Immature natural killer cell (primary cell): ENCODE results near the gene OGDH. TPM values are rescaled to one million over a fixed set of nuclear protein-coding genes. Genes with fewer than 3 reads are reported as not detected.
"Not testable (repeated sequence)": the region's sequence is repeated elsewhere in the genome, so short reads cannot be mapped to it uniquely, and the experiment has no call there.

Experiments used
- DNase-seq, 3 donors: peaks; one replicate each; pipeline ENCODE4 v3.0.0; 2022; ENCODE audit warnings: mixed read lengths in 1 of 3
- H3K27ac Mint-ChIP-seq, 6 donors: one replicate each; pipeline ENCODE4 v1.8.0; 2020; ENCODE audit warnings: mixed read lengths in 6 of 6, mild to moderate bottlenecking in 5 of 6, inconsistent platforms in 4 of 6, moderate library complexity in 3 of 6
- H3K27me3 Mint-ChIP-seq, 3 donors: one replicate each; pipeline ENCODE4 v1.8.0; 2020 to 2021; ENCODE audit warnings: low read depth in 3 of 3, mild to moderate bottlenecking in 3 of 3, mixed read lengths in 3 of 3, moderate library complexity in 3 of 3, inconsistent platforms in 1 of 3
- H3K36me3 Mint-ChIP-seq, 3 donors: one replicate each; pipeline ENCODE4 v1.8.0; 2020; ENCODE audit warnings: mixed read lengths in 3 of 3, inconsistent platforms in 2 of 3, mild to moderate bottlenecking in 2 of 3
- H3K4me1 Mint-ChIP-seq, 2 donors: one replicate each; pipeline ENCODE4 v1.8.0; 2020; ENCODE audit warnings: inconsistent platforms in 2 of 2, mild to moderate bottlenecking in 2 of 2, mixed read lengths in 2 of 2, moderate library complexity in 1 of 2
- H3K4me3 Mint-ChIP-seq, 5 donors: one replicate each; pipeline ENCODE4 v1.8.0; 2020; ENCODE audit warnings: mild to moderate bottlenecking in 5 of 5, mixed read lengths in 5 of 5, inconsistent platforms in 3 of 5, moderate library complexity in 3 of 5
- H3K9me3 Mint-ChIP-seq, 6 donors: one replicate each; pipeline ENCODE4 v1.8.0; 2020; ENCODE audit warnings: mild to moderate bottlenecking in 6 of 6, mixed read lengths in 6 of 6, inconsistent platforms in 4 of 6, moderate library complexity in 3 of 6
- polyA plus RNA-seq, 3 donors: library from polyadenylated mRNA; unstranded; fragments of 300-500 nt; fragmentation: Illumina TruSeq; gene quantifications; one replicate each; pipeline ENCODE4 v1.2.3, GENCODE V29; 2021

OGDH gene
- polyA plus RNA-seq, 3 donors from 2014 or later: 24.3 to 44.4 (median 32.8) TPM

DNA sequence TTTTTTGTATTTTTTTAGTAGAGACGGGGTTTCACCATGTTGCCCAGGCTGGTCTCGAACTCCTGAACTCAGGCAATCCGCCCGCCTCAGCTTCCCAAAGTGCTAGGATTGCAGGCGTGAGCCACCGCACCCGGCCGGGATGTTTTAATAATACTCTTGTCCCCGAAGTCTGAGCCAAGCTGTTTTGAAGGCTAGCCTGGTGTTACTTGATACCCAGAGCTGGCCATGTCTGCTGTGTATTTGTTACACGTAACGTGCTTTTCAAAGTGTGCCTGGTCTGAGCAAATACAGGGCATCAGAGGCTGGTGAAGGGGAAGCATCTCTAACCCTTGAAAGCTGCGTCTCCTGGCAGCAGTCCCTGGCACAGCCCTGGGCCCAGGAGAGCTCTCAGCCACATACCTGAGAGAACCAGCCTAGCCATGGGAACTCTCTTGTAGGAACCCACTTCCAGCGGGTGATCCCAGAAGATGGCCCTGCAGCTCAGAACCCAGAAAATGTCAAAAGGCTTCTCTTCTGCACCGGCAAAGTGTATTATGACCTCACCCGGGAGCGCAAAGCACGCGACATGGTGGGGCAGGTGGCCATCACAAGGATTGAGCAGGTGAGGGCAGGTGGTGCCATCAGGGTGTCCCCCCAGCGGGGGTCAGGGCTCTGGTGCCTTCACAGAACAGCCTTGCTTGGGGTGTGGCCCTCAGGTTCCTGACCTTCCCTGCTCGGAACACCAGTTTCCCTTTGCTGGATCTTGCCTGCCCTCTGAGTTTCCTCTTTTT, 100.5 kb downstream of the OGDH start:
- peaks cover 3 to 6% of the 10 kb centered on the region in 2 donors for H3K4me1 Mint-ChIP-seq
- no peak overlapping the region for H3K4me3 Mint-ChIP-seq
- peaks cover 0 to 1% (median 0%) of the 10 kb centered on the region in 3 donors for H3K27me3 Mint-ChIP-seq
- H3K36me3 Mint-ChIP-seq: peaks cover 3 to 29% (median 18%) of the 10 kb centered on the region in 3 donors
- no peak for DNase-seq
- H3K9me3 Mint-ChIP-seq: no peaks in the 10 kb centered on the region
- H3K27ac Mint-ChIP-seq: no peak overlapping the region

DNA sequence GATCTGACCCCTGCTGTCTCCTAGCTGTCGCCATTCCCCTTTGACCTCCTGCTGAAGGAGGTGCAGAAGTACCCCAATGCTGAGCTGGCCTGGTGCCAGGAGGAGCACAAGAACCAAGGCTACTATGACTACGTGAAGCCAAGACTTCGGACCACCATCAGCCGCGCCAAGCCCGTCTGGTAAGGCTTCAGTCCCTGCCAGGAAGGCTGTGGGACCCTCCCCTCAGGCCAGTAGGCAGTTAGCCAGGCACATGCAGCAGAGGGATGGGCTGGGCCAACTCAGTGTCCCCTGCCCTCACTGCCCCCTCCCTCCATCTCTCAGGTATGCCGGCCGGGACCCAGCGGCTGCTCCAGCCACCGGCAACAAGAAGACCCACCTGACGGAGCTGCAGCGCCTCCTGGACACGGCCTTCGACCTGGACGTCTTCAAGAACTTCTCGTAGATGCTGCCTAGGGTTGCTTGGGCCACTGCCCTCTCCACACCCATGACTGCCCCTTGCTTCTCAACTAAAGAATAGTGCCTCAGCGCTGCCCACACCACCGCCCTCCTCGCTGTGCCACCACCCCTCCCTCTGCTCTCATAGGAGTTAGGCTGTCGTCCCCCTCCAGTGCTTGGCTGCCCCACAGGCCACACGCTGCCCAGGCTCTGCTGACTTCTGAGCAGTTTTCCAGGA, 101.3 kb downstream of the OGDH start:
- DNase-seq: no peak
- no peak overlapping the region for H3K27ac Mint-ChIP-seq
- H3K4me1 Mint-ChIP-seq: peaks cover 7 to 10% of the 10 kb centered on the region in 2 donors
- peaks cover 3 to 29% (median 18%) of the 10 kb centered on the region in 3 donors for H3K36me3 Mint-ChIP-seq
- peaks cover 0 to 3% (median 0%) of the 10 kb centered on the region in 3 donors for H3K27me3 Mint-ChIP-seq
- H3K9me3 Mint-ChIP-seq: no peaks in the 10 kb centered on the region
- H3K4me3 Mint-ChIP-seq: no peak overlapping the region

DNA sequence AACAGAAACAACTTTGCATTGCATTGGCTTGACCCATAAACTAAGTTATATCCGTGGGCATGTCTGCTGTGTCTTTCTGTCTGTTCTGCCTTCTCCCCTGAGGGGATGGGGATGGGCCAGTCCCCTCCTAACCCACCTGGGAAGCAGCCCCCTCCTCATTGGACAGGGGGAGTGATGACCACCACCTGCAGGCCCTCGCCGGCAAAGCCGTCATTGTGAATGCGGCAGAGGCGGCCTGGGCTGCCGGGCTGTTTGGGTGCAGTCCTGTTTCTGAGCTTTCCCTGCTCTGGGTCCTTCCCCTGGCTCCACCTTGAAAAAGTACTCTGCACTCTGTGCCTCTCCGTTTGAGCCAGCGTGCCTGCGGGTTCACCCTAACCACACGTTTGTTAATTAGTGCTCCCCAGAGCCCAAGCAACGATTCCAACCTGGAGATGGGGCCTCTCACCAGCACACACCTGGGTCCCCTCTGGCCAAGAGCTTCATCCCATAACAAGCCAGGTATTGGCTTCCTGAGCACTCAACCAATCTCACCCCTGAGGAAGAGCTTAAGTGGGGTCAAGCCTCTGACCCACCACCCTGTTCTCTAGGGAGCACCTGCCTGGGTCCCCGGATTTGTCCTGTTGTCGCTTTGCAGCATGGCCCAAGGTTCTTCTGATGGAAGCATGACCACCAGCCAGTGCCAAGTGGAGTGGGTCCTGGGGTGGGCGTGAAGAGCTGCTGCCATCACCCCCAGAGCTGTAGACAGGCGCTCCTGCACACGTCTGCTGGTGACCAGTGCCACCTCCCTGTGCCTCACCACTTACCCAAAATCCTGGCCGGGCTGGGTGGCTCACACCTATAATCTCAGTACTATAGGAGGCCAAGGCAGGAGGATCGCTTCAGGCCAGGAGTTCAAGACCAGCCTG, 102.8 kb downstream of the OGDH start:
- peaks cover 0 to 3% (median 0%) of the 10 kb centered on the region in 3 donors for H3K27me3 Mint-ChIP-seq
- H3K27ac Mint-ChIP-seq: peak overlapping the region in 2 of 6 donors; percentile 48 to 49
- H3K9me3 Mint-ChIP-seq: no peaks in the 10 kb centered on the region
- peaks cover 3 to 25% (median 15%) of the 10 kb centered on the region in 3 donors for H3K36me3 Mint-ChIP-seq
- peaks cover 7 to 10% of the 10 kb centered on the region in 2 donors for H3K4me1 Mint-ChIP-seq
- DNase-seq: no peak
- no peak overlapping the region for H3K4me3 Mint-ChIP-seq

DNA sequence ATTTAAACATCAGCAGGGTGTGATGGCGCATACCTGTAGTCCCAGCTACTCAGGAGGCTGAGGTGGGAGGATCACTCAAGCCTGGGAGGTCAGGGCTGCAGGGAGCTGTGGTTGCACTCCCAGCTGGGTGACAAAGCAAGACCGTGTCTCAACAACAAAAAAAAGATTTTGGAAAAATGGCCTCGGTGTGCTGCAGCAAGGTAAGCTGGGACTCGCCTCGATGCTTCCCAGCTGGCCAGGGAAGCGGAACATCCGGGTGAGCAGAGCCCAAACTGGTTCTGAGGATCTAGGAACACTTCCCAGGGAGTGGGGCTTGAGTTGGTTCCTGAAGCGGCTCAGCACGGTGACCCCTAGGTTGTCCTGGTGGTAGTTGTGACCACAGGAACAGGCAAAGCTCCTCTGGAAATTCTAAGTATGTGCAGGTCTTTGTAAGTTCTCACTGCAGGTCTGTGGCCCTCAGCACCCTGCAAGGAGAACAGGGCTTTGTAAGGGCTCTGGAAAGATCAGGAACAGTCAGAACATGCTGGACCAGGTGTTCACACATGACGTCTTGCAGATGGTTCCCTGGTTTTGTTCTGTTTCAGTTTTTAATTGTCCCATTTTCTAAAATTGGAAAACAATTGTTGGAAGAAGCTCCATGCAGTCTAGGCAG, 103.6 kb downstream of the OGDH start:
- Mint-ChIP-seq H3K4me1 (peaks cover 7 to 10% of the 10 kb centered on the region in 2 donors), H3K36me3 (peaks cover 3 to 25% (median 15%) of the 10 kb centered on the region in 3 donors), H3K27ac (peak overlapping the region in 2 of 6 donors; percentile 25 to 85), H3K4me3 (no peak overlapping the region), H3K27me3 (peaks cover 0 to 3% (median 0%) of the 10 kb centered on the region in 3 donors), H3K9me3 (no peaks in the 10 kb centered on the region)
- DNase-seq: no peak

DNA sequence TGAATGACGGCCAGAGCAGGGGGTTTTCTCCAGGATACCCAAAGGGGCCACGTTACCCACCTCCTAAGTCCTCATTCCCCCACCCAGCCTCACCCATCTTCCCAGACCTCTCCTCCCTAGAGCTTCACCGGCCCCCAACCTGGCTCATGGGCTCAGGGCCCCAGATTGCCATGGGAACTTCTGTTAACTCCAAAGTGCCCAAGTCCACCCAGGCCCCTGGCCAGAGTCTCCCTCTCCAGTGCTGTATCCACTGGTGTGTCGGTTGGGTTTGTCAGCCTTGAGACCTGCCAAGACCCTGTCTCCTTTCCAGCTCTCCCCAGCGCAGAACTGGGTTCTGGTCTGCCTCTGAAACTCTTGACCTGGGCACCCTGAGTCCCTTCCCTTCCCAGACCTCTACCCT, 105.1 kb downstream of the OGDH start:
- H3K4me1 Mint-ChIP-seq: peaks cover 7 to 10% of the 10 kb centered on the region in 2 donors
- peaks cover 0 to 3% (median 0%) of the 10 kb centered on the region in 3 donors for H3K27me3 Mint-ChIP-seq
- no peak for DNase-seq
- no peak overlapping the region for H3K4me3 Mint-ChIP-seq
- H3K27ac Mint-ChIP-seq: no peak overlapping the region
- no peaks in the 10 kb centered on the region for H3K9me3 Mint-ChIP-seq
- H3K36me3 Mint-ChIP-seq: peaks cover 3 to 19% (median 8%) of the 10 kb centered on the region in 3 donors

DNA sequence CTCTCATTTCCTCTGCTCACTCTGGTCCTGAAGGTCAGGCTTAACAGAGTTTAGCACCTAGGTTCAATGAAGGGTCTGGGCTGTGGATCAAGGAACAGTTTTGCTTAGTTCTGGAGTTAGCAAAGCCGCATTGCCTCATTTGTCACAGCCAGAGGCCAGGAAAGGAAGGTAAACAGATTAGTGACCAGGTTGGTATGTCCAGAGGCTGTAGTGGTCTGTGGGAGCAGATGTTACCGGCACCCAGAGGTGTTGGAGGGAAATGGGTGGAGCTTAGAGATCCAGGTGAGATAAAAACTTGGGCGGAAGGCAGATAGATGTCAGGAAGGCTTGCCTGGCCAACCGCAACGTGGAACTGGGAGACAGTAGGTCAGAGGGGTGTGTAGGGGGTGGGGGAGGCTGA, 105.6 kb downstream of the OGDH start:
- Mint-ChIP-seq H3K4me1 (peaks cover 7 to 10% of the 10 kb centered on the region in 2 donors), H3K9me3 (no peaks in the 10 kb centered on the region), H3K27ac (peak overlapping the region in 4 of 6 donors; percentile 3 to 54 (median 34)), H3K27me3 (peaks cover 0 to 3% (median 0%) of the 10 kb centered on the region in 3 donors), H3K4me3 (no peak overlapping the region), H3K36me3 (peaks cover 3 to 19% (median 8%) of the 10 kb centered on the region in 3 donors)
- DNase-seq: no peak

DNA sequence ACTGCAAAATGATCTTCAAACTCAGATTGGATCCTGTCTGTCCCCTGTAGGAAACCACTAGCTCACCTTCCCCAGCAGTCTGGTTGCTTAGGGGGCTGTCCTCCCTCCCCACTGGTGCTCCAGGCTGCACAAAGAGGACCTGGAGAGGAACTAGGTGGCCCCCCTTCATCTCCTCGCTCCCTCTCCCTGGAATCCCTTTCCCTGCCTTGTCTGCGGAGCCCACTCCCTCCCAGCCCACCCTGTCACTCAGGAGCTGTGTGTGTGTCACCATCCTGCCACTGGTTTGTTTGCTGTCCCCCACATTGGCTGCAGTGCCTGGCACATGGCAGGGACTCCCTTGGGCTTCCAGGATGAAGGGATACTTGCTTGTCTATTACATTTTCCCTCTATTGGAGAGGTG, 106.7 kb downstream of the OGDH start:
- Mint-ChIP-seq H3K27ac (no peak overlapping the region), H3K36me3 (peaks cover 0 to 8% (median 8%) of the 10 kb centered on the region in 3 donors), H3K9me3 (no peaks in the 10 kb centered on the region)

DNA sequence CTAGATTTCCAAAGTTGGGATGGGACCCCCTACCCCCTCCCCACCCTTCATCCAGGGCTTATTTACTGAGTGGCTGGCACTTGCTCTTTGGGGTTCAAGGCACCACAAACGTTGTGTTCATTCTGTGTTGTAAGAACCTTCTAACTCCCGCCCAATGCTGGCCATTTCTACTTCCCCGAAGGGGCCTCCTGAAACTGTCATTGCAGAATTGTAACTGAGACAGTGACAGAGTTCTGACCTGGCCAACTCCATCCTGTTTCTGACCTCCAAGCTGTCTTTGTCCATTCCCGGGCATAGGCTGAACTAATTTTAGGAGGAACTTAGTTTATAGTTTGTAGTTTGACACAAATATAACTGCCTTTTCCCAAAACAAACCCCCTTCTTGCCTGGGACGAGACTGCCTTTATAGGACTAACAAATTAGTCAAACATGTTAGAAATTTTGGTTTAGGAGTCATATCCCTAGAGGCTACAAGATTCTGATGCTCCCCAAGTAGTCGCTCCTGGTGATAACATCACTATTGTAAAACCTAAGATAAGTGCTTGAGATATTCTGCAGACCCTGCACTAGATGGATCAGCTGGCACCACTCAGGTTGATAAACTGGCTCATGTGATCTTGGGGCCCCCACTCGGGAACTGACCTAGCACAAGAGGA, 107.4 kb downstream of the OGDH start:
- no peak overlapping the region for H3K27ac Mint-ChIP-seq
- peaks cover 0 to 8% (median 6%) of the 10 kb centered on the region in 3 donors for H3K36me3 Mint-ChIP-seq
- peaks cover 7 to 10% of the 10 kb centered on the region in 2 donors for H3K4me1 Mint-ChIP-seq
- H3K9me3 Mint-ChIP-seq: no peaks in the 10 kb centered on the region
- no peak for DNase-seq
- H3K27me3 Mint-ChIP-seq: peaks cover 0 to 3% (median 2%) of the 10 kb centered on the region in 3 donors
- H3K4me3 Mint-ChIP-seq: no peak overlapping the region

More for the DNA sequence above, 106.7 kb downstream of the OGDH start:
- Mint-ChIP-seq H3K4me3 (no peak overlapping the region), H3K4me1 (peaks cover 7 to 10% of the 10 kb centered on the region in 2 donors), H3K27me3 (peaks cover 0 to 3% (median 0%) of the 10 kb centered on the region in 3 donors)
- DNase-seq: no peak

DNA sequence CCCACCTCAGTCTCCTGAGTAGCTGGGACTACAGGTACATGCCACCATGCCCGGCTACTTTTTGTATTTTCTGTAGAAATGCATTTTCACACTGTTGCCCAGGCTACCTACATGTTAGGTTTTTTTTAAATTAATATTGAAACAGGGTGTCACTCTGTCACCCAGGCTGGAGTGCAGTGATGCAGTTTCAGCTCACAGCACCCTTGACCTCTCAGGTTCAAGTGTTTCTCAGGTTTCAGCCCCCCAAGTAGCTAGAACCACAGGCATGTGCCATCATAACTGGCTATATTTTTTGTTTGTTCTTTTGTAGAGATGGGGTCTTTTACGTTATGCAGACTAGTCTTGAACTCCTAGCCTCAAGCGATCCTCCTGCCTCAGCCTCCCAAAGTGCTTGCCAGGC, 109.8 kb downstream of the OGDH start:
- no peak overlapping the region for H3K27ac Mint-ChIP-seq
- H3K27me3 Mint-ChIP-seq: peaks cover 0 to 3% (median 3%) of the 10 kb centered on the region in 3 donors
- DNase-seq: no peak
- H3K9me3 Mint-ChIP-seq: no peaks in the 10 kb centered on the region
- no peak overlapping the region for H3K4me3 Mint-ChIP-seq
- H3K4me1 Mint-ChIP-seq: peaks cover 7 to 10% of the 10 kb centered on the region in 2 donors
- no peaks in the 10 kb centered on the region for H3K36me3 Mint-ChIP-seq

DNA sequence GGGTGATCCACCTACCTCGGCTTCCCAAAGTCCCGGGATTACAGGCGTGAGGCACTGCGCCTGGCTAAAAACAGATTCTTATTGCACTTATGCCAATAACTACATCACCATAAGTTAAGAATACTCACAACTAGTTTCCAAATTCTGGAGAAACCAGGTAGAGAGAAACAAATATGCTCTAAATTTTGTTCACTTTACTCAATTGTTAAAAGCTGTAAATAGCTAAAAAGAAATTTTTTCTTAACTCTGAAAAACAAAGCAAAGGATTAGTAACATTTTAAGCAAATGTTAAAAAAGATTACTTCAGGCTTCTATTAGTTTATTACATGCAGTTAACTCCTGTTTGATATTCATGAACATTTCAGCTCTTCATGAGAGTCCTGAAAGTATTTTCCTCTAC, 113.9 kb downstream of the OGDH start:
- no peaks in the 10 kb centered on the region for H3K36me3 Mint-ChIP-seq

DNA sequence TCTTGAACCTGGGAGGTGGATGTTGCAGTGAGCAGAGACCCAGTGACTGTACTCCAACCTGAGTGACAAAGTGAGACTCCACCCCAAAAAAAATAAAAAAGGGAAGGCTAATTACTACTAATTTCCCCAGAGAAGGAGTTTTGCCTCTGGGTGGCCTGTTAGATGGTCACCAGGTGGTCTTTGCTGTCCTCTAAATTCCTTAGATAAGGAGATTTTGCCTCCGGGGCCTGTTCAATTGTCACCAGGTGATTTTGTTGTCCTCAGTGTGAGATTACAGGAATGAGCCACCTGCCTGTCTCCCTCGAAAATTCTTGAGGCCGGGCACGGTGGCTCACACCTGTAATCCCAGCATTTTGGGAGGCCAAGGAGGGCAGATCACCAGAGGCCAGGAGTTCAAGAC, 117.8 kb downstream of the OGDH start:
- no peaks in the 10 kb centered on the region for H3K9me3 Mint-ChIP-seq
- peaks cover 0 to 5% (median 1%) of the 10 kb centered on the region in 3 donors for H3K27me3 Mint-ChIP-seq
- H3K4me1 Mint-ChIP-seq: no peaks in the 10 kb centered on the region
- no peak for DNase-seq
- H3K27ac Mint-ChIP-seq: no peak overlapping the region
- no peaks in the 10 kb centered on the region for H3K36me3 Mint-ChIP-seq
- no peak overlapping the region for H3K4me3 Mint-ChIP-seq

More for the DNA sequence above, 113.9 kb downstream of the OGDH start:
- Mint-ChIP-seq H3K27me3 (peaks cover 0 to 5% (median 0%) of the 10 kb centered on the region in 3 donors), H3K27ac (no peak overlapping the region), H3K9me3 (no peaks in the 10 kb centered on the region), H3K4me3 (no peak overlapping the region), H3K4me1 (no peaks in the 10 kb centered on the region)
- no peak for DNase-seq

DNA sequence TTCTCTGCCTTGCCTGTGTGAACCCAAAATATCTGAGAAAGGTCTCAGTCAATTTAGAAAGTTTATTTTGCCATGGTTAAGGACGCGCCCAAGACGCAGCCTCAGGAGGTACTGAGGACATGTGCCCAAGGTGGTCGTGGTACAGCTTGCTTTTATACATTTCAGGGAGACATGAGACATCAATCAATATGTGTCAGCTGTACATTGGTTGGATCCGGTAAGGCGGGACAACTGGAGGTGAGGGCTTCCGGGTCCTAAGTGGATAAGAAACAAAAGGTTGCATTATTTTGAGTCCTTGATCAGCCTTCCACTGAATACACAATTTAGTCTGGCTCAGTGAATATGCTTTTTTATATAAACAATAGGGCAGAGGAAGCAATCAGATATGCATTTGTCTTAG, 119.8 kb downstream of the OGDH start:
- H3K27ac Mint-ChIP-seq: not testable (repeated sequence)

More for the DNA sequence above, 119.8 kb downstream of the OGDH start:
- not testable (repeated sequence) for H3K4me1 Mint-ChIP-seq, H3K9me3 Mint-ChIP-seq, DNase-seq, H3K27me3 Mint-ChIP-seq, H3K36me3 Mint-ChIP-seq, H3K4me3 Mint-ChIP-seq
